Loucy (cell line): ENCODE results near the gene ATP11B.

Experiments used
- EZH2phosphoT487 ChIP-seq: fragments of 200-600 bp; IDR thresholded peaks from 2 replicates; pipeline ENCODE4 v1.6.1; 2018; ENCODE audit warnings: antibody characterized with exemption, mild to moderate bottlenecking, moderate library complexity, borderline replicate concordance
- TF ChIP-seq, protein P1 (sequence below): fragments of 200-600 bp; sonication (generic); conservative IDR thresholded peaks from 2 replicates; pipeline ENCODE4 v1.5.1; 2014; ENCODE audit warnings: mild to moderate bottlenecking, antibody characterized with exemption, low read length

- TF ChIP-seq, protein P1, sequence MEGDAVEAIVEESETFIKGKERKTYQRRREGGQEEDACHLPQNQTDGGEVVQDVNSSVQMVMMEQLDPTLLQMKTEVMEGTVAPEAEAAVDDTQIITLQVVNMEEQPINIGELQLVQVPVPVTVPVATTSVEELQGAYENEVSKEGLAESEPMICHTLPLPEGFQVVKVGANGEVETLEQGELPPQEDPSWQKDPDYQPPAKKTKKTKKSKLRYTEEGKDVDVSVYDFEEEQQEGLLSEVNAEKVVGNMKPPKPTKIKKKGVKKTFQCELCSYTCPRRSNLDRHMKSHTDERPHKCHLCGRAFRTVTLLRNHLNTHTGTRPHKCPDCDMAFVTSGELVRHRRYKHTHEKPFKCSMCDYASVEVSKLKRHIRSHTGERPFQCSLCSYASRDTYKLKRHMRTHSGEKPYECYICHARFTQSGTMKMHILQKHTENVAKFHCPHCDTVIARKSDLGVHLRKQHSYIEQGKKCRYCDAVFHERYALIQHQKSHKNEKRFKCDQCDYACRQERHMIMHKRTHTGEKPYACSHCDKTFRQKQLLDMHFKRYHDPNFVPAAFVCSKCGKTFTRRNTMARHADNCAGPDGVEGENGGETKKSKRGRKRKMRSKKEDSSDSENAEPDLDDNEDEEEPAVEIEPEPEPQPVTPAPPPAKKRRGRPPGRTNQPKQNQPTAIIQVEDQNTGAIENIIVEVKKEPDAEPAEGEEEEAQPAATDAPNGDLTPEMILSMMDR, result no peak
- TF ChIP-seq EZH2phosphoT487, result no peak
Observed at GRCh38 chr3:182824957-182825356, 31.7 kb downstream of the ATP11B start.
